Measurements from ENCODE around the gene EFNA5.

GRCh38 chr5:107400328-107400727, 270.4 kb downstream of the EFNA5 start:
- no peak for TF ChIP-seq YY1 (IDR thresholded peaks at IDR 0.05; ENCODE audit: insufficient read depth, insufficient read length)
- no peak for TF ChIP-seq ZNF274 (IDR thresholded peaks at IDR 0.05; ENCODE audit: low read depth, low read length)

All from NT2/D1 (cell line).